Natural killer cell (primary cell): Measurements from ENCODE around the gene COL27A1. TPM values are rescaled to one million over a fixed set of nuclear protein-coding genes. Genes with fewer than 3 reads are reported as not detected.

Experiments
- ATAC-seq, 3 donors: fragments of 150-1000 bp in 2 of 3; fragments of 200-7000 bp in 1 of 3; cut with Tn5 transposase; 1 replicate in 1 of 3; 2 replicates in 2 of 3; pipeline ENCODE4 v1.10.0; 2021; ENCODE audit warnings: mild to moderate bottlenecking in 2 of 3, moderate library complexity in 2 of 3
- DNase-seq, 2 donors: peaks; one replicate each; pipeline versions ENCODE4 v3.0.0 to v3.0.0-alpha.2; 2013 to 2021; ENCODE audit warnings: mixed read lengths in 1 of 2
- H3K27ac ChIP-seq: one replicate; pipeline ENCODE4 v1.5.1; 2013; ENCODE audit warnings: mild to moderate bottlenecking, low read length
- H3K27me3 ChIP-seq: one replicate; pipeline ENCODE4 v1.6.1; 2013; ENCODE audit warnings: low read length; ENCODE audit not compliant: control insufficient read depth, insufficient read depth
- H3K36me3 ChIP-seq: one replicate; pipeline ENCODE4 v1.6.1; 2013; ENCODE audit warnings: low read length; ENCODE audit not compliant: control insufficient read depth, insufficient read depth
- H3K4me1 ChIP-seq: one replicate; pipeline ENCODE4 v1.6.1; 2013; ENCODE audit warnings: low read length; ENCODE audit not compliant: control insufficient read depth, insufficient read depth
- H3K4me3 ChIP-seq: one replicate; pipeline ENCODE4 v1.5.1; 2013; ENCODE audit warnings: low read length
- H3K9me3 ChIP-seq: one replicate; pipeline ENCODE4 v1.6.1; 2013; ENCODE audit warnings: low read length; ENCODE audit not compliant: control insufficient read depth, insufficient read depth
- H3K27ac Mint-ChIP-seq, 2 donors: one replicate each; pipeline ENCODE4 v1.8.0; 2022; ENCODE audit warnings: mild to moderate bottlenecking in 2 of 2, mixed read lengths in 2 of 2, moderate library complexity in 1 of 2
- H3K27me3 Mint-ChIP-seq, 2 donors: one replicate each; pipeline ENCODE4 v1.8.0; 2022; ENCODE audit warnings: low read depth in 2 of 2, mixed read lengths in 2 of 2
- H3K36me3 Mint-ChIP-seq: one replicate; pipeline ENCODE4 v1.8.0; 2022; ENCODE audit warnings: mixed read lengths
- H3K4me1 Mint-ChIP-seq, 2 donors: one replicate each; pipeline ENCODE4 v1.8.0; 2022; ENCODE audit warnings: mixed read lengths in 2 of 2
- H3K4me3 Mint-ChIP-seq: one replicate; pipeline ENCODE4 v1.8.0; 2022; ENCODE audit warnings: mild to moderate bottlenecking, moderate library complexity, mixed read lengths
- H3K9me3 Mint-ChIP-seq, 2 donors: one replicate each; pipeline ENCODE4 v1.8.0; 2022; ENCODE audit warnings: mixed read lengths in 2 of 2
- CTCF ChIP-seq: fragments of 200-600 bp; IDR thresholded peaks from one replicate; pipeline ENCODE4 v1.8.0; 2022; ENCODE audit warnings: antibody characterized with exemption
- WGBS: methylation state at CpG from one replicate; pipeline ENCODE4 v1.1.7; 2013; ENCODE audit warnings: missing lambda C conversion rate; ENCODE audit not compliant: insufficient coverage; 5-methylcytosine and 5-hydroxymethylcytosine counted together
- intact Hi-C: fragments of 100-400 bp; cut with micrococcal nuclease; formaldehyde crosslinking; loops from one replicate; pipeline ENCODE4 v1.14.2; 2022
- total RNA-seq, 4 donors: library from RNA; stranded (reverse); fragments of 120-200 nt in 1 of 4; gene quantifications; one replicate each; pipeline versions ENCODE4 v1.2.3 to v1.2.4, GENCODE V29; 2013 to 2022

The COL27A1 gene
- total RNA-seq, 3 donors from 2014 or later (not counting 1 experiment from before 2014, with no cell fraction given) = not detected

DNA sequence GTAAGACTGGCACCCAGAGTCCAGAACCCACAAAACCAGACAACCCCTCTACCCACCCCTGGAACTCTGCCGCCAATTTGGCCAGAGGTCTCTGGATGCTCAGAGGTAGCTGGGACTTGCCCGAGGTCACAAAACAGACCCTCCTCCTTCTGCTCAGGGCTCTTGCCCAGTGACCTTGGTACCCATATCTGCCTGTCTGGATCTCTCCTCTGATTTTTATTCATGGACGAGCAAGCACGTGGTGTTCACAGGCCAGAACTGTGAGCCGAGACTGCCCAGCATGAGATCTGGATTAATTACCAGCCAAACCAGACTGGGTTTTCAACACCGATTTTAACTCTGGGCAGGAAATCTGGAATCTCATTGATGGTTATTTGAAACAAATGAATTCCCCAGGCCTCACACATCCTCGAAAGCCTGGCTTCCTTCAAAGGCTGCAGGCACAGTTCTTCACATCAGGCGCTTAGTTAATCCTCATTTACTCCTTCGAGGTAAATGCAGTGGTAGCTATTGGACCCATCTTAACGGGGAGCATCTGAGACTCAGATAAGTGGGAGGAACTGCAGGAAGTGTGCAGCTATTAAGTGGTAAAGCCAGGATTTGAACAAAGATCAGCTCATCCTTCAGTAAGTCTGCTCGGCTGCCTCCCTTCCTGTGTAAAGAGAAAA is 21.4 kb downstream of the COL27A1 start:
- Histone ChIP-seq H3K9me3 (no peaks in the 10 kb centered on the region), H3K36me3 (no peaks in the 10 kb centered on the region), H3K27ac (no peak overlapping the region), H3K4me1 (no peaks in the 10 kb centered on the region), H3K27me3 (no peaks in the 10 kb centered on the region), H3K4me3 (no peak overlapping the region)
- intact Hi-C loops = no loop called here
- peaks cover 0 to 7% of the 10 kb centered on the region in 2 donors for H3K27me3 Mint-ChIP-seq
- H3K27ac Mint-ChIP-seq = no peak overlapping the region
- no peak for DNase-seq
- no peak overlapping the region for H3K4me3 Mint-ChIP-seq
- TF ChIP-seq CTCF = no peak
- 68% methylated on average over 11 of the region's 11 CpGs for WGBS
- H3K36me3 Mint-ChIP-seq = no peaks in the 10 kb centered on the region
- no peaks in the 10 kb centered on the region for H3K9me3 Mint-ChIP-seq
- H3K4me1 Mint-ChIP-seq = no peaks in the 10 kb centered on the region
- no peak for ATAC-seq

- DNase-seq (no peak), ATAC-seq (no peak)
- Mint-ChIP-seq H3K27me3 (peaks cover 0 to 9% of the 10 kb centered on the region in 2 donors), H3K36me3 (no peaks in the 10 kb centered on the region), H3K27ac (no peak overlapping the region), H3K4me1 (no peaks in the 10 kb centered on the region), H3K4me3 (no peak overlapping the region), H3K9me3 (no peaks in the 10 kb centered on the region)
- Histone ChIP-seq H3K9me3 (no peaks in the 10 kb centered on the region), H3K27me3 (no peaks in the 10 kb centered on the region), H3K27ac (no peak overlapping the region), H3K4me3 (no peak overlapping the region), H3K36me3 (no peaks in the 10 kb centered on the region), H3K4me1 (no peaks in the 10 kb centered on the region)
- 73% methylated on average over 6 of the region's 6 CpGs for WGBS
- TF ChIP-seq CTCF = no peak
- intact Hi-C loops = no loop called here
These were observed 22.2 kb downstream of the COL27A1 start for GRCh38 chr9:114177423-114178064.

GRCh38 chr9:114178076-114178475 is 22.7 kb downstream of the COL27A1 start:
- ATAC-seq = no peak
- H3K36me3 Mint-ChIP-seq = no peaks in the 10 kb centered on the region
- peaks cover 0 to 9% of the 10 kb centered on the region in 2 donors for H3K27me3 Mint-ChIP-seq
- H3K27ac Mint-ChIP-seq = no peak overlapping the region
- WGBS = 79% methylated on average over 6 of the region's 8 CpGs
- no peak for TF ChIP-seq CTCF
- Histone ChIP-seq H3K27me3 (no peaks in the 10 kb centered on the region), H3K36me3 (no peaks in the 10 kb centered on the region), H3K9me3 (no peaks in the 10 kb centered on the region), H3K4me3 (no peak overlapping the region), H3K4me1 (no peaks in the 10 kb centered on the region), H3K27ac (no peak overlapping the region)
- H3K9me3 Mint-ChIP-seq = no peaks in the 10 kb centered on the region
- no peak overlapping the region for H3K4me3 Mint-ChIP-seq
- DNase-seq = no peak
- intact Hi-C loops = no loop called here
- H3K4me1 Mint-ChIP-seq = no peaks in the 10 kb centered on the region
